HG02610 (cell line): ENCODE results near the gene USP27X.

Source experiments
- ATAC-seq: cut with Tn5 transposase; IDR thresholded peaks from one replicate; pipeline ENCODE4 v1.9.1; 2021; ENCODE audit warnings: mild to moderate bottlenecking, moderate library complexity; ENCODE audit not compliant: unreplicated experiment

The USP27X gene

DNA sequence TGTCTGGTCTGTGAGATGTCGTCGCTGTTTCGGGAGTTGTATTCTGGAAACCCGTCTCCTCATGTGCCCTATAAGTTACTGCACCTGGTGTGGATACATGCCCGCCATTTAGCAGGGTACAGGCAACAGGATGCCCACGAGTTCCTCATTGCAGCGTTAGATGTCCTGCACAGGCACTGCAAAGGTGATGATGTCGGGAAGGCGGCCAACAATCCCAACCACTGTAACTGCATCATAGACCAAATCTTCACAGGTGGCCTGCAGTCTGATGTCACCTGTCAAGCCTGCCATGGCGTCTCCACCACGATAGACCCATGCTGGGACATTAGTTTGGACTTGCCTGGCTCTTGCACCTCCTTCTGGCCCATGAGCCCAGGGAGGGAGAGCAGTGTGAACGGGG is 1.4 kb downstream of the USP27X start:
- ATAC-seq = no peak

DNA sequence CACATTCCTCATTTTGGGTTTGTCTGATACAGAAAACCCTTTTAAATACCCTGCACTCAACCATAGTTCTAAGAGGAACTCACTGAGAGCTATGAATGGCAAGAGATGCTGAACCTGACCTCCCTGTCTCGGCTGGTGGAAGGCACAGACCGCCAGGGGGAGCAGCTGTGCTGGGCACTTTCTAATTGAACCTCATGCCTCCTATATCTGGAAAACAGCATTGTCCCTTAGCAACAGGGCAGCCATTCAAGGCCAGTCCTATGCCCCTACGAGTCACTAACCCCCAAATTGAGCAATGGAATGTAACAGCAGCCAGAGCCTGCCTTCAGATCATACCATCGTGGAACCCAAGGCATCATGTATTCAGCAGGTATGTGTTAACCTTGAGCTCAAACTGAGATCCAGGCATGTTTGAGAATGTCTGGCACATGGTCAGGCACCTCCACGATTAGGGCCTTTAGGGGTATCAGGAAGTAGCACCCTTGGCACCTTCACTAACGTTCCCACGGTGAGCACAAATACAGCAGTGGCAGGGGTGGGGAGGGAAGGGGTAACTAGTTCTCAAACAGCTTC is 5.1 kb downstream of the USP27X start:
- ATAC-seq = peak; percentile 42

DNA sequence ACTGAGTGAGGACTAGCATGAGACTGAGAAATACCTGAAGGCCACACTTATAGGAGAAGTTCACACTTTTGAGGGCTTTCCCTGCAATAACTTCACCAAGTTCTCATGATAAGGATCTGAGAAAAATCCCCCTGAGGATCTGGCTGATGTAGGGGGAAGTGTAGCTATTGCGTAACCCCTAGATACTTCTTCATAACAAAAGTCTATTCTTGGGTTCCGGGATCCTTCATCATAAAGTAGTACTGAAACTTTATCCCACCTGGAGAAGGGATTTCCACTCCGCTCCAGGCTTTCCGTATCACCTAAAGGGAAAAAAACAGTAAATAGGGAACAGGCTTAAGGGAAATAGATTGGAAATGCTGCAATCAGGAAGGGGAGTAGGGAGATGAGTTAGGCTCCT is 13.3 kb downstream of the USP27X start:
- ATAC-seq = no peak

DNA sequence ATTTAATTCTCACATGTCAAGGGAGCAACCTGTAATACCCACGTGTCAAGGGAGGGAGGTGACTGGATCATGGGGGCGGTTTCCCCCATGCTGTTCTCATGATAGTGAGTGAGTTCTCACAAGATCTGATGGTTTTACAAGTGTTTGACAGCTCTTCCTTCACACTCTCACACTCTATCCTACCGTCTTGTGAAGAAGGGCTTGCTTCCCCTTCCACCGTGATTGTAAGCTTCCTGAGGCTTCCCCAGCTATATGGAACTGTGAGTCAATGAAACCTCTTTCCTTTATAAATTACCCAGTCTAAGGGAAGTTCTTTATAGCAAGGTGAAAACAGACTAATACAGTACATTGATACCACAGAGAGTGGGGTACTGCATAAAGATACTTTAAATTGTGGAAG is 17.7 kb downstream of the USP27X start:
- ATAC-seq = no peak

DNA sequence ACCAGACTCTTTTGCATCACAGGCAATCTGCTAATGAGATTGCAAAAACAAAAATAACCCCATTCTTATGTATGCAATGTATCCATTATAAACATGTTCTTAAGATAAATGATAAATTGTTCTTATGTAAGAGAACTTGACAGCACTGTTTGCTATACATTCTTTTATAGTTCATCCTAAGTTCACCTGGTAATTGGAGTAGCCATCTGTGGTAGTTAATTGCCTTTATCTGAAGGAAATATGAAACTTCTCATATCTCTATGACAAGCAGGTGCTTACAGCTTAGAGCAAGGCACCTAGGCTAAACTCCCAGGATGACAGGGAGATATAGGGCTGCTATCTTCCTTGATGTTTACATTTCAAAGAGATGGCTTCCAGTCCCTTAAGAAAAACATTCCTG is 21.8 kb downstream of the USP27X start:
- ATAC-seq = no peak

DNA sequence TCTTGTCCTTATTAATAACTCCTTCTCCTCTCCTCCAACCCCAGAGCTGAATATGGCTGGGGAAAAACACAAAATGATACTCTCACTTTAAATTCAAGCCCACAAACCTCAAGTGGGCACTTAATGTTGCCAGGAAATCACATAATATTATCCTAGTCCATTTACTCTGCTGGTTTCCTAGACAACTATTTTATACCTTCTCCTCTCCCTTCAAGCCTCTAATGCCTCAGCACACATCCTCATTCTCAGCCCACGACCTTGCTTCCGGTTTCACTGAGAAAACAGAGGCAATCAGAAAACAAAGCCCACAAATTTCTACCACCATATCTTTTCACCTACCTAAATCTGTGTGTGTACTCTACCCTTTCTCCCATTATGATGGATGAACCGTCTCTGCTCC is 31.1 kb downstream of the USP27X start:
- peak; percentile 55 for ATAC-seq

DNA sequence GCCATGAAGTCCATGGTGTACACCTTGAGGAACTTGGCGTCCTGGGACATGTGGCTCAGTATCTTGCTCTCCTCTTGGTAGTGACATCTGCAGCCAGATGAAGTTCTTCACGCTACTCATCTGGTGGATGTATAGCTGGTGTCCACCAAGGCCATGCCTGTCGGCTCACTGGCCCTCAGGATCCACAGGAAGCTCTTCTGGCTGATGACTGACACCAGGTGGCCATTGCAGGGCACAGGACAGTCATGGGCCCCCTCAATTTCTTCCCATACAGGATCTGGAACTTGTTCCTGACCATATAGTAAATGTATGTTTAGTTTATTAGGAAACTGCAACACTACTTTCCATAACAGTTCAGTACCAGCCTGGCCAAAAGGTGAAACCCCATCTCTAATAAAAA is 32.8 kb downstream of the USP27X start:
- no peak for ATAC-seq

DNA sequence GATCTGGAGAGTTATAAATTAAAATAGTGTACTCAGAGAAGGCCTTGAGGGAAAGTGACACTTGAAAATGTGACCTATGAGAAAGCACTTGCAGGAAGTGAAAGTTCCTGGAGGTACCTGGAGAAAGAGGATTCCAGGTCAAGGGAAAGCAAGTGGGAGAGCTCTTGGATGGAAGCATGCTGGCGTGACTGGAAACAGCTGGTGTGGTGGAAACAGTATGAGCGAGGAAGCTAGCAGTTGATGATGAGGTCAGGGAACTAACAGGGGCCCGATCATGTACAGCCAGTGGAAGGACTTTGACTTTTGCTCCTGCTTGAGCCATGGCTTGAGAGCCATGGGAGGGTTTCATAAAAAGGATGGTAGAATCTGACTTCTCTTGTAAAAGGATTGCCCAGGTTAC is 33.6 kb downstream of the USP27X start:
- ATAC-seq = no peak

DNA sequence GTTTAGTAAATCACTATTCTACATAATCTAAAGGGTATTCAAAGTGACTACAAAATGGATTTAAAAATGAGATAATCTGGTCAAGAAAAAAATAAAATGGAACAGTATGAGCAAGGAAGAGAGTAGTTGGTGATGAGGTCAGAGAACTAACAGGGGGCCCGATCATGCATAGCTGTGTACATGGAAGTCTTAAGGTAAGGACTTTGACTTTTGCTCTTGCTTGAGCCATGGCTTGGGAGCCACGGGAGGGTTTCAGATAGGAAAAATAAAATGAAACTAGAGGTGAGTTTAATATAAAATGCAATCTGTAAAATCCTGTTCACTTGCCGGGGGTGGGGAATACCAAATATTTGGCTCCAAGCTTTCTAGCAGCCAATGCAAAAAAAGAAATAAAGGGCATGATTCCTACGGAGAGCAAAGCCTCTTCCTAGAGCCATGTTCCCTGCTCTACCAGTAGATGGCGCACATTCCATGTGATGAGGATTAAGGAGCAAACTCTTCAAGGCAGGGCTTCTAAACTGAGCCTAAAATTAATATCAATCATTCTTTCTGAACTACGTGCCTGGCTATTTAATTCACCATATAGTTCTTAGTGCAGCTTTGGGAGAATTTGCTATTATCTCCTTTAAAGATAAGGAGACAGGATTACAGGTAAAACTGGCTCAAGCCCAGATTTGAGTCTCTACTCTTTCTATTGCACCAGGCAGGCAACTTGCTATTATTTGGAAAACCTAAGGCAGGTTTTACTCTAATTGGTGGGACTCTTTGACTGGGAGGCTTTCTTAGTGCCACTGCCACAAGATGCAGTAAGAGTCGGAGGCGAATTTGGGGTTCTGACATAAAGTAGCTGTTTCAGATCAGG is 36.3 kb downstream of the USP27X start:
- peak; percentile 54 for ATAC-seq

DNA sequence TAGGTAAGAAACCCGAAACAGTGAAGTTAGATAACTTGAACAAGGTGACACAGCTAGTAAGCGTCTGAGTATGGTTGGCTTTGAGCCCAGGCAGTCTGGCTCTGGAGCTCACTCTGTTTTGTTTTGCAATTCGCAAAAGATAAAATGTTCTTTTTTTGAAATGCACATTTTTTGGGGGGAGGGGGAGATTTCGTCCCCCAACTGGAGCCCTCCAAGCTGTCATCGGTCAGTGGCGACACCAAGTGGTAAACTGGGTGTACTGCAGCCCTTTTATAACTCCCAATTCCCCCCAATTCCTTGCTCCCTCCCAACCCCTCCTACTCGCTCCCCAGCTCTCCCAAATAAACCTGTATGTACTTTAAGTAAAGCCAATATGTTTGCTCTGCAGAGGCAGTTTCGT is 40.3 kb downstream of the USP27X start:
- ATAC-seq = no peak

DNA sequence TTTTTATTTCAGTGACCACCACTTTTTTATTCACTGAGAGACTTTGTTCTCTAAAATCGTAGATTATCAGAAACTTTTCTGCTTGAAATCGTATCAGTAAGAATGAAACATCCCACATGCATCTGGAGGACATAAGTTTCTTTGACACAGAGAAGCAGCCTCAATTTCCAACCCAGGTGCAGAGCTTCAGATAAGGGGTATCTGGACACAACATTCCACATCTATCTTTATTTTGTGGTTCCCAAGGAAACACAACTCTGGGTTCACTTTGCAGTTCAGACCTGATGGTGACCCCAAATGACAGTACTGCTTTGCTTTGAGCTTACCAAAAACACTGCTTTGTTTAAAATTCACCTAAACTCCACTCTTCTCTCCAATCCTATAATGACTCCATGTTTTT is 41.8 kb downstream of the USP27X start:
- ATAC-seq = no peak

DNA sequence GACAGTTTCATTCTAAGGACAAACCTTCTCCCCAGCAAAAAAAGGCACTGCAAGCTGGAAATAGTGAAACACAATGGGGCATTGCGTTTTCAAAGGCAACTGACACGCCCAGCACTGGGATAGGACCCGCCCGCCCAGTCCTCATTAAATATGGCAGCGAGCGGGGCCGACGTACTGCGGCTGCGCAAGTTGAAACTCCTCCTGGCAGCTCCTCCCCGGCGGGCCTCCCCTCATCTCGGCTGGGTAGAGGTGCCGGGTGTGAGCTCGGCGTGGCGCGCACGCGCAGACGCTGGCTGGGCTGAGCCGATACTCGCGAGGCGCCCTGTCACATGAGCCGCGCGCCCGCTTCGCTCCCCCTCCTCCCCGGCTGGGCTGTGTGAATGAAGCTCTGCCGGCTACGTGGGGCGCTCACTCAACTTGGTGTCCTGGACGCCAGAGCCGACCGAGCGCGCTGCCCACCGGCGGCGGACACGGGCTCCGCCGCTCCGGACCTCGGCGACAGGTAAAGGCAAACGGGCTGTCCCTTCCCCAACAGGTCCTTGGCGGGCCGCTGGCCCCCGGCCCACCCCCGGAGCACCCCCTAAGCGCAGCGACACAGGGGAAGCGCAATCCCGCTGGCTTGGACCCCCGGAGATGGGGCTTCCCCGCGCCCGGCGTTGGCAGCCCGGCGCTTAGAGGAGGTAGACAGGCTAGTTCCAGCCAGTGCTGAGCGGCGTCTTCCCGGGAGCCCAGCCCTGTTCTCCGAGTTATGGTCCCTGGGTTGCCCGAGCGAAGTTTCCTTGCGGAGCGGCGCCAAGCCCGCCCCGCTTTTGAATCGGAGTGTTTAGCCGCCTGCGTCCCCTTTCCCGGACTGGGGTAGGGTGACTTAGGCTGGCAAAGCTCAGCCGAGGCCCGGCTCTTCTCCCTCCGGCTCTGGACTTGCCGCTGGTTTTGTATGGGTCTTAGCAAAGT is 43.3 kb downstream of the USP27X start, which contains the start of gene CLCN5:
Gene CLCN5, plus strand, starts transcription at position 306 of the 951 bp plus-strand sequence. CDS start 2,703 bp downstream, outside the sequence.
- peak; percentile 95 for ATAC-seq

DNA sequence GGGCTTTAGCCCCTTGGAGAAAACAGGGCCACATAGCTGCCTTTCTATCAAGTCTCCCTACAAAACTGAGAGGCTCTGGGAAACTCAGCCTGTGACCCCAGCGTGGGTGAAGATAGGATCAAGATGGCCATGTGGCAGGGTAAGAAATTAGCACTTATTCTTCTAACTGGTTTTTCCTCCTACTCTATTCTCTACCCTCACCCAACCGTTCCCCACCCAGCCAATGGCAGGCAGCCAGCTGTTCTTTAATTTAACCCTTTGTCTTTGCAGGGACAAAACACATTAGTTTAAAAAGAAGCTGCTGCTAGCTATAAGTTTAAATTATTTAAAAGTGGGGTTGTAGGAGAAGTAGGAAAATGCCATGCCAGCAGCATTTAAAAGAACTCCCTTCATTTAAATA is 45.9 kb downstream of the USP27X start:
- no peak for ATAC-seq

DNA sequence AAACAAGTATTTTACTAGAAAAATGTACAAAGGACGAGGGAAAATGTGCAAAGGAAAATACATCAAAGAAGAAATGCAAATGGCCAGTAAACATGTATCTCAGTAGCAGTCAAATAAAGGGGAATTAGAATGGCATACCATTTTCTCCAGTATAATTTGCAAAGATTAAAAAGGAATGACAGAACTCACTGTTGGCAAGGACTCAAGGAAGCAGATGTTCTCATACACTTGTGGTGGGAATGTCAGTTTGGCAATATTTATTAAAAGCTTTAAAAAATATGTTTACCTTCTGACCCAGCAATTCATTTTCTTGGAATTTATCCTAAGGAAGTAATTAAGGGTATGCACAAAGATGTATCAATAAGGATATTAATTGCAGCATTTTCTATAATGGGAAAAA is 50.8 kb downstream of the USP27X start:
- ATAC-seq = no peak
